GM19328 (cell line): ENCODE results near the gene KCNAB1.

Experiments used
- ATAC-seq: cut with Tn5 transposase; IDR thresholded peaks from one replicate; pipeline ENCODE4 v1.9.1; 2021; ENCODE audit warnings: mild to moderate bottlenecking, moderate library complexity; ENCODE audit not compliant: unreplicated experiment

Gene KCNAB1

DNA sequence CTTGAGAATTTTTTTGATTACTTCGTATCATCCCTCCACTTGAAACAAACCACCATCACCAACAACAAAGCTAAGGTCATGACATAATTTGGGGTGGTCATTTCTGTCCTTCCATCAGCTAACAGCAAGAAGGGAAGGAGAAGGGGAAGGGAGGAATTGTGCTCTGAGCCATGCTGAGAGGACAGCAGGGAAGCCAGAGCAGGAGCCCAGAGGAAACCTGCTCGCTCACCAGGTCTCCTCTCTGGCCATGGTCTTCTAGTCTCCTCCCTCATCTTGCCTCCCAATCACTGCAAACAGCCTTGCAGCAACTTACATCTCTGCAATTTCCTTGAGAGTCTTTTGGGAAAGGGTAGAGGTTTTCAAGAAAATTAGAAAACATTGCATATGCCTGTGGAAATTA, 237.9 kb downstream of the KCNAB1 start:
- no peak for ATAC-seq

DNA sequence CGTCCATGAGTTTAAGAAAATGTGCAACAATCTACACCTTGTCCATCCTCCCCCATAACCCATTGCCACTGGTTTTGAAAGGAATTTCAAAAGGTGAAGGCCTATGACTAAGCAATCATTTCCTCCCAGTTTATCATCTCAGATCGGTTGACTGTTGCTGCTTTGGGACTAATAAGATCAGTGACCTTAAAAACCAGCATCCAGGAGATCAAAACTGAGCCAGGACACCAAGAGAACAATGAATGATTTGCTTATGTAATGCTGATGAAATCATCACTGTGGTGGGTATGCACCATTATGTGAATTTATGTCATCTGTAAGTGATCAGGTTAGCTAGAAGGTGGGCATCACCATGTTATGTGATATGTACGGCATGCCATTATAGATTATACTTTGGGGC, 239.0 kb downstream of the KCNAB1 start:
- no peak for ATAC-seq

GRCh38 chr3:156360083-156360482, 239.7 kb downstream of the KCNAB1 start:
- ATAC-seq = no peak

- no peak for ATAC-seq
These were observed 240.6 kb downstream of the KCNAB1 start for GRCh38 chr3:156360963-156361362.

GRCh38 chr3:156366559-156366958, 246.2 kb downstream of the KCNAB1 start:
- no peak for ATAC-seq

- peak; percentile 68 for ATAC-seq
These were observed 247.8 kb downstream of the KCNAB1 start for GRCh38 chr3:156368189-156368588.

GRCh38 chr3:156371701-156372100, 251.3 kb downstream of the KCNAB1 start:
- ATAC-seq = no peak

GRCh38 chr3:156373095-156373494, 252.7 kb downstream of the KCNAB1 start:
- no peak for ATAC-seq

DNA sequence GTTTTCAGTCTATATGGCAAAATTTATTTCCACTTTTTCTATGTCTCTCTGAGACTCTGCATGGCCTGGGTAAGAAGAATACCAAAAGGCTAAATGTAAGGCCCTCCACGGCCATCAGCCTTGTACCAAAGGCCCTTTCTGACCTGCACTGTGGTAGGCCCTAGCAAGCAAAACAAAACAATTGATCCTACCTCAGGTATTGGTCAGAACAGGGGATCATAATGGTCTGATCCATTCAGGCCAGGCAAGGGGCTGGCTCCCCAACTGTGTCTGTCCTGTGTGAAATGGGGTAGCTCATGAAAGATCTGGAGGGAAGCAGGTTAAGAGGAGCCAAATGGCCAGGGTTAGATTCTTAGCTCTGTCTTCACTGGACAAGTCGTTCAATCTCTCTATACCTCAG, 253.3 kb downstream of the KCNAB1 start:
- no peak for ATAC-seq

DNA sequence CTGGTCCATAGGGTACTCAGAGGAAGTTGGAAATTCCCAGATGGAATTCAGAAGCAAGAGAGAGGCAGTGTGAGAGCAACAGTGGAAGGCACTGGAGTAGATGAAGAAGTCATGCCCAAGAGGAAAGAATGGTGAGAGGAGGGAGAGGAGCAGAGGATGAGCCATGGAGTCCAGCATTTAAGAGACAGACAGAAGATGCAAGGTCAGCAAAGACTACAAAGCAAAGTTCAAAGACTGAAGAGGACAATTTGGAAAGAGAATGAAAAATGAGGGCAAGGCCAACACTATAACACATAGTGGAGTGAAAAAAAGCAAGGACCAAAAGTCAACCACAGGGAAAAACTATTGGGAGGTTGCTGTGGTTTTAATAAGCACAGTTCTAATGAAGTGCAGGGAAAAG, 255.8 kb downstream of the KCNAB1 start:
- no peak for ATAC-seq

DNA sequence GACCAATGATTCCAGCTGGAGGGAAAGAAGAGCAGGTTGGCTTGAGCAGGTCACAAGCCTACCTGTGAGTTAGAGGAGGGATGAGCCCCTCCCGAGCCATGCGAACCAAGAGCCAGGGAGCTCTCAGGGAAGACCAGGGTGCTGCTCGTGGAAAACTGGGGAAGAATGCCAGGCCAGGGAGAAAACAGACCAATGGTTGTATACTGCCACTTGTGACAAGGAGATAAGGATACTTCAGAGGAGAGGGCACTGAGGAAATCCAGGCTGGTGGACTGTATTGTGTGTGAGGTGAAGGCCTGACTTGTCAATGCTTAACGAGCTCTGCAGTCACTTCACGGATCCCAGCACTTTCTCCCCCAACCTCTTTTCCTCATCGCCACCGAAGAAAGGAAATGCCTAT, 256.9 kb downstream of the KCNAB1 start:
- no peak for ATAC-seq

DNA sequence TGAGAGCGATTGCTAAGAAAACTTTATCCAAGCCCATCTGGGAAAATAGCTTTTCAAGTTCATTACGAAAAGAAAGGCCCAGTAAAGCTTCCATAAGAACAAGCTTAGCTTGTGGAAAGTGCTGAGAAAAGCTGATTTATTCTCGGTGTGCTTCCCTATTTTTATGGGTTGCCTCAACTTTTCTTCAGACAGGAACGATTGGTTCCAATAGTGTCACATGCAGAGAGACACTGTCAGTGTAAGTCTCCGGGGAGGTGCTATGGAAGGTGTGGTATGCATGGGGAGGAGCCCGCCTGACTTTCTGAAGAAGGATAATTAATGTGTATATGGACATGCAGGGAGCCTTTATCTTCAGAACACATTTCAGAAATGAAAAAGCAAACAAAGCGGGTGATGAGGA, 257.3 kb downstream of the KCNAB1 start:
- ATAC-seq = no peak

- ATAC-seq = no peak
These were observed 258.5 kb downstream of the KCNAB1 start for GRCh38 chr3:156378871-156379270.

GRCh38 chr3:156379327-156379726, 258.9 kb downstream of the KCNAB1 start:
- no peak for ATAC-seq

DNA sequence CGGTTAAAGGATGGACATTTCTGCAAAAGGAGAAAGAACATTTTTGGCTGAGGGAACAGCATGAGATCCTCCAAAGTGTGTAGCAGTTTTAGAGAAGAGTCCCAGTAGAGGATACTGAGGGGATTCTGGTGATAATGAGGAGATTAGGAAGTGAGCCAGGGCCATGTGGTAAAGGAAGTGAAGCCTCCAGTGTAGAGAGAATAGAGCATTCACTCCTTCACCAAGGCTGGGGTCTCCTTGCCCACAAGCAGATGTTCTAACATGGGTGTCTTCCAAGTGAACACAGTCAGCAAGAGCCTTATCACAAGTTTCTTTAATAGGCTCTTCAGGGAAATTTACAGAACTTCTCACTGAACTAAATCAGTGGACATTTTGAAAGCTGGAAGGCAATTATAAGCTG, 260.9 kb downstream of the KCNAB1 start:
- ATAC-seq = no peak

DNA sequence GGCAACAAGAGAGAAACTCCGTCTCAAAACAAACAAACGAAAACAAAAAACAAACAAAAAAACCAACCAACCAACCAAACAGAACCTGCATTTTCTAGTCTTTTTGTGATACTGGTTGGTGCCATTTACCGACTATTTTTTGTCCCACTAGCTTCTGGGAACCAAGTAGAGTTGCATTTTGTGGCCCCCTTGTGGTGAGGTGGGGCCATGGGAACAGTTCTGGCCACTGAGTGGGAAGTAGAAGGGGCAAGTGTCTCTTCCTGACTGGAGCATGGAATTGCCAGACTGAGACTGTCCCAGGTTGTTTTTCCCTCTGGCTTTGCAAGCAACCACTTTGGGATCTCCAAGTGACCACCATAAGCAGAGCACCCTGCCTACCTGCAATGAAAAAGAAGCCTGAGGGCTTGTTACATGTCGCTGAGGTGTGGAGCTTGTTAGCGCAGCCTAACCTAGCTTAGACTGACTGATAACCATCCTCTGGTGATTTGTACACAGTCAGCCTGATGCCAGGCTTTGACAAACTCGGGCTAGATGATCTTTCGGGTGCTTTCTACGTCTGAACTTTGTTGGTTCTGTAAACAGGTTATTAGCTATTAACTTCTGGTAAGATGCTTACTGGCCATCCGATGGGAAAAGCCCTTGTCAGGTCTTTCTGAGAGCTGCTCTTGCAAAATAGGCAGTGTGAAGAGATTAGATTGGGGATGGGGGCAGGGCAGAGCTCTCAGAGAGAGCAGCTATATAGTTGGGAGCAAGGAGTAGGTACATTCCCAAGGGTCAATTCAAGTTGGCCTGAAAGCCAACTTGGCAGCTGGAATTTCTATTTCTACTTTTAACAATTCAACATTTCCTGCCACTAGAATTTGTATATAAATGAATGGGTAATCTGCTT, 262.3 kb downstream of the KCNAB1 start:
- no peak for ATAC-seq

DNA sequence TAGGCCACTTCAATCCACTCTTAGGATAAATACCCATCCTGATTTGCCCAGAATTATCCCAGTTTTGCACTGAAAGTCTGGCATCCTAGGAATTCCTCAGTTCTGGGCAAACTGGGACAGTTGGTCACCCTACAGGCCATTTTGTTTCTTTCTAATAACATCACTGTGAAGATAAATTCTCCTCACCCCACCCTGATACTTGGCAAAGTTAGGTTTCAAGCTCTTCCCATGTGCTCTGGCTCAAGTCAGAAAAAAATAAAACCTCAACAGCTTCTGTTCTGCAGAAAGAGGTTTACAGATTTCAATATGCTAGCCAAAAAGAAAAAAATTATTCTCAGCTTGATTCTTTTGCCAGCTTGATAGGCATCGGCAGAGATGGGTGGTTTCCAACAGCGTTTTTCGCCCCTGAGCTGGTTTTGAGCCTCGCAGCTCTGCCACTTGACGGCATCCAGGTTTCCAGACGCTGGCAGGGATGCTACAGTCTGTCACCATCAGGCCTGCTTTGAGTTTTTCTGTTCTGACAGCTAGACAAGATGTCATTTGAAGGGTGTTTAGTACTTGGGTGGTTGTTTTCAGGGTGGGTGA, 263.2 kb downstream of the KCNAB1 start:
- no peak for ATAC-seq

- ATAC-seq = no peak
These were observed 268.4 kb downstream of the KCNAB1 start for GRCh38 chr3:156388497-156389448.

- ATAC-seq = no peak
These were observed 269.1 kb downstream of the KCNAB1 start for GRCh38 chr3:156389449-156389950.

DNA sequence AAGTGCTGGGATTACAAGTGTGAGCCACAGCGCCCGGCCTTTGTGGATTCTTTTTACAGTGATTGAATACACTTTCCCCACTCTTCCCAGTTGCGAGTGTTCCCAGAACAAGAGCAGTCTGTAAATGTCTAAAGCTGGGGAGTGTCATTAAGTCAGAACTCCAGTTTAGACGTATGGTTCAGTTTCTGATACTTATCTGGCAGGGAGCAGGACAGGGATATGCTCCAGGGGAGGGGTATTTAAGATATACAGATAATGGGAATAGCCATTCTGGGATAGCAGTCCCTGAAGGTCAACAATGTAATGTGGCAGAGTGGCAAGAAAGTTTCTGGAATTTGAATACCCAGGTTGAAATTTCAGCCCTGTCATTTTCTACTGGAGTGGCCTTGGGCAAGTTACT, 270.5 kb downstream of the KCNAB1 start:
- ATAC-seq = no peak
